Stomach (tissue), 9 donors: Measurements from ENCODE around the gene PYGB. TPM values are rescaled to one million over a fixed set of nuclear protein-coding genes. Genes with fewer than 3 reads are reported as not detected.
A peak's percentile ranks its signal among the peaks of the same experiment; 100 is the strongest.

ENCODE experiments used
- DNase-seq, 2 donors: peaks; one replicate each; pipeline versions ENCODE4 v3.0.0 to v3.0.0-alpha.2; 2013 to 2019
- H3K27ac ChIP-seq, 5 donors: fragments of 200-600 bp in 4 of 5; sonication (generic) in 4 of 5; one replicate each; pipeline ENCODE4 v1.5.1; 2013 to 2019; ENCODE audit warnings: mild to moderate bottlenecking in 1 of 5, moderate library complexity in 1 of 5
- H3K27me3 ChIP-seq, 3 donors: fragments of 200-600 bp; sonication (generic); one replicate each; pipeline ENCODE4 v1.5.1; 2017 to 2019; ENCODE audit warnings: mixed run types in 1 of 3
- H3K36me3 ChIP-seq, 4 donors: fragments of 200-600 bp; sonication (generic); 1 replicate in 3 of 4; 2 replicates in 1 of 4; pipeline ENCODE4 v1.5.1; 2016 to 2019
- H3K4me1 ChIP-seq, 4 donors: fragments of 200-600 bp; sonication (generic); one replicate each; pipeline ENCODE4 v1.5.1; 2016 to 2019
- H3K4me3 ChIP-seq, 4 donors: fragments of 200-600 bp; sonication (generic) in 3 of 4; one replicate each; pipeline ENCODE4 v1.5.1; 2016 to 2019; ENCODE audit warnings: mild to moderate bottlenecking in 1 of 4
- H3K9me3 ChIP-seq, 4 donors: fragments of 200-600 bp; sonication (generic); one replicate each; pipeline ENCODE4 v1.5.1; 2016 to 2019
- CTCF ChIP-seq, 7 experiments: fragments of 450-650 bp in 4 of 7; fragments of 200-600 bp in 3 of 7; sonication (generic) in 3 of 7; IDR thresholded peaks; one replicate each; pipeline ENCODE4 v1.5.1; 2016 to 2019; ENCODE audit warnings: antibody characterized with exemption in 7 of 7, control low read depth in 2 of 7, mild to moderate bottlenecking in 1 of 7
- EP300 ChIP-seq: sonication (generic); formaldehyde crosslinking; IDR thresholded peaks from one replicate; pipeline ENCODE4 v1.6.1; 2017; ENCODE audit warnings: antibody characterized with exemption
- POLR2A ChIP-seq, 4 donors: fragments of 450-650 bp; IDR thresholded peaks; one replicate each; pipeline ENCODE4 v1.6.1; 2016; ENCODE audit warnings: antibody characterized with exemption in 4 of 4, control low read depth in 2 of 4, mild to moderate bottlenecking in 1 of 4, moderate library complexity in 1 of 4
- POLR2AphosphoS5 ChIP-seq, 3 donors: sonication (generic); formaldehyde crosslinking; IDR thresholded peaks; one replicate each; pipeline ENCODE4 v1.6.1; 2016; ENCODE audit warnings: antibody characterized with exemption in 3 of 3
- WGBS, 5 donors: extraction: QIAGEN DNeasy Blood & Tissue Kit in 3 of 5; methylation state at CpG; one replicate each; pipeline versions ENCODE4 v1.1.5 to v1.1.7; 2013 to 2018; 5-methylcytosine and 5-hydroxymethylcytosine counted together
- intact Hi-C: fragments of 100-400 bp; cut with DNase I; formaldehyde crosslinking; loops from one replicate; pipeline ENCODE4 v1.15.1; 2023; ENCODE audit warnings: low total_unique reads
- polyA plus RNA-seq, 3 donors: library from polyadenylated mRNA; stranded (reverse); fragments of 200-250 nt; gene quantifications; one replicate each; pipeline ENCODE4 v1.2.3, GENCODE V29; 2013
- total RNA-seq, 5 donors: library from RNA; depleted of rRNA; stranded (reverse); fragments of >200 nt; gene quantifications; one replicate each; pipeline versions ENCODE4 v1.1.0 to v1.2.3, GENCODE V29; 2014 to 2016
- donor health status: healthy with polysubstance abuse.
- donor health status: Bipolar disorder and iron deficiency.
- donor health status: healthy.

Gene PYGB
- total and polyA plus RNA-seq, 8 donors = 23.1 to 116 (median 49.5) TPM

GRCh38 chr20:25214426-25214790 lies 33.5 kb upstream of the PYGB start:
- 80 to 90% (median 82%) methylated on average over 7 of the region's 7 CpGs for WGBS, 5 donors
- H3K9me3 ChIP-seq = no peaks in the 10 kb centered on the region
- peaks cover 69 to 100% (median 98%) of the 10 kb centered on the region in 4 donors for H3K36me3 ChIP-seq
- DNase-seq = no peak
- H3K27me3 ChIP-seq = no peaks in the 10 kb centered on the region
- no peak overlapping the region for H3K4me3 ChIP-seq
- no peak for TF ChIP-seq POLR2A (IDR thresholded peaks at IDR 0.05)
- TF ChIP-seq CTCF (IDR thresholded peaks at IDR 0.05) = no peak
- TF ChIP-seq POLR2AphosphoS5 (IDR thresholded peaks at IDR 0.05) = no peak
- no peak for TF ChIP-seq EP300
- intact Hi-C loops = no loop called here
- no peaks in the 10 kb centered on the region for H3K4me1 ChIP-seq
- H3K27ac ChIP-seq = no peak overlapping the region

GRCh38 chr20:25214819-25215218 lies 33.1 kb upstream of the PYGB start:
- WGBS, 5 donors = 93 to 94% (median 93%) methylated on average over 7 of the region's 7 CpGs
- peaks cover 67 to 100% (median 99%) of the 10 kb centered on the region in 4 donors for H3K36me3 ChIP-seq
- intact Hi-C loops = no loop called here
- no peak for TF ChIP-seq EP300
- no peak for TF ChIP-seq POLR2A (IDR thresholded peaks at IDR 0.05)
- no peak for TF ChIP-seq CTCF (IDR thresholded peaks at IDR 0.05)
- TF ChIP-seq POLR2AphosphoS5 (IDR thresholded peaks at IDR 0.05) = no peak
- no peak overlapping the region for H3K27ac ChIP-seq
- H3K4me1 ChIP-seq = no peaks in the 10 kb centered on the region
- no peak for DNase-seq
- H3K4me3 ChIP-seq = no peak overlapping the region
- no peaks in the 10 kb centered on the region for H3K27me3 ChIP-seq
- no peaks in the 10 kb centered on the region for H3K9me3 ChIP-seq

GRCh38 chr20:25215521-25215920 lies 32.4 kb upstream of the PYGB start:
- Histone ChIP-seq H3K36me3 (peaks cover 60 to 100% (median 95%) of the 10 kb centered on the region in 4 donors), H3K9me3 (no peaks in the 10 kb centered on the region), H3K4me3 (no peak overlapping the region), H3K27me3 (no peaks in the 10 kb centered on the region), H3K4me1 (no peaks in the 10 kb centered on the region), H3K27ac (no peak overlapping the region)
- TF ChIP-seq CTCF (IDR thresholded peaks at IDR 0.05) = no peak
- no peak for TF ChIP-seq POLR2AphosphoS5 (IDR thresholded peaks at IDR 0.05)
- intact Hi-C loops = no loop called here
- 88 to 95% (median 94%) methylated on average over 10 of the region's 10 CpGs for WGBS, 5 donors
- no peak for DNase-seq

GRCh38 chr20:25216199-25216945 lies 31.5 kb upstream of the PYGB start:
- no peak overlapping the region for H3K4me3 ChIP-seq
- WGBS, 5 donors = 85 to 91% (median 87%) methylated on average over 10 to 16 of the region's 16 CpGs
- intact Hi-C loops = no loop called here
- no peaks in the 10 kb centered on the region for H3K9me3 ChIP-seq
- peaks cover 52 to 100% (median 94%) of the 10 kb centered on the region in 4 donors for H3K36me3 ChIP-seq
- H3K27me3 ChIP-seq = no peaks in the 10 kb centered on the region
- DNase-seq = peak in 1 of 2 donors; percentile 16
- peaks cover 0 to 3% (median 0%) of the 10 kb centered on the region in 4 donors for H3K4me1 ChIP-seq
- H3K27ac ChIP-seq = no peak overlapping the region
- TF ChIP-seq POLR2A (IDR thresholded peaks at IDR 0.05) = no peak
- TF ChIP-seq EP300 = no peak
